ENCODE results near the gene TMEM266. TPM values are rescaled to one million over a fixed set of nuclear protein-coding genes. Genes with fewer than 3 reads are reported as not detected.

TMEM266 gene
- total and polyA plus RNA-seq, 10 donors = 0.61 to 1.8 (median 1.4) TPM

- peaks cover 9 to 51% (median 31%) of the 10 kb centered on the region in 6 donors for H3K4me1 ChIP-seq
- no peaks in the 10 kb centered on the region for H3K36me3 ChIP-seq
- intact Hi-C loops (cut with DNase I; ENCODE audit: low total_unique reads) = no loop called here
- no peaks in the 10 kb centered on the region for H3K9me3 ChIP-seq
- H3K4me3 ChIP-seq = no peak overlapping the region
- WGBS, 5 donors = 33 to 66% (median 50%) methylated on average over 3 of the region's 3 CpGs
- TF ChIP-seq CTCF (IDR thresholded peaks at IDR 0.05 in 8 of 11, conservative IDR thresholded peaks at IDR 0.05 in 3 of 11) = no peak
- no peak for TF ChIP-seq POLR2AphosphoS5 (IDR thresholded peaks at IDR 0.05)
- no peak for TF ChIP-seq POLR2A (IDR thresholded peaks at IDR 0.05)
- no peak for DNase-seq
- H3K27ac ChIP-seq = no peak overlapping the region
- peaks cover 0 to 36% (median 4%) of the 10 kb centered on the region in 7 donors for H3K27me3 ChIP-seq (replicated peaks in 1 of 7)
Observed at GRCh38 chr15:76062286-76062685, 2.5 kb downstream of the TMEM266 start.

DNA sequence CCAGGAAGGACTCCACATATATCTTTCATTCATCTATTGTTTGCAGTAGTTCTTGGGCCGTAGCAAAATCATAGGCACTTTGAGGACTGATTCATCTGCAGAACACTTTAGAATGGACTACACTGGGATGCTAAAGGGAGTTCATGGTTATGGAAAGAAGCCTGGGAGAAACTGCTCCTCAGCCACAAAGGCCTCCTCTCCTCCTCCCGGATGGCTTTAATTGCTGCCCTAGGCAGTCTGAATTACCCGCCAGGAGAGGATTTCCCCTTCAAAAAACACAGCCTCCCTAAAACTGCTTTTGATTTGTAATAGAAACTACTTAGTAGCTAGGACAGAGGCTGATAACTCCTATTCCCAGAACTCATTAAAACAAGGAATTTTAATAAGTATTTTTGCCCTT, 4.6 kb downstream of the TMEM266 start:
- Histone ChIP-seq H3K27ac (no peak overlapping the region), H3K4me3 (no peak overlapping the region), H3K36me3 (no peaks in the 10 kb centered on the region), H3K9me3 (no peaks in the 10 kb centered on the region), H3K27me3 (replicated peaks in 1 of 7) (peaks cover 0 to 18% (median 0%) of the 10 kb centered on the region in 7 donors), H3K4me1 (peaks cover 0 to 31% (median 16%) of the 10 kb centered on the region in 6 donors)
- TF ChIP-seq POLR2A (IDR thresholded peaks at IDR 0.05) = no peak
- no peak for TF ChIP-seq CTCF (IDR thresholded peaks at IDR 0.05 in 8 of 11, conservative IDR thresholded peaks at IDR 0.05 in 3 of 11)
- TF ChIP-seq POLR2AphosphoS5 (IDR thresholded peaks at IDR 0.05) = no peak
- 59 to 83% (median 73%) methylated on average over 3 of the region's 3 CpGs for WGBS, 5 donors
- intact Hi-C loops (cut with DNase I; ENCODE audit: low total_unique reads) = no loop called here
- DNase-seq = no peak

GRCh38 chr15:76065245-76065644, 5.5 kb downstream of the TMEM266 start:
- no peak for DNase-seq
- Histone ChIP-seq H3K36me3 (no peaks in the 10 kb centered on the region), H3K4me1 (peaks cover 0 to 25% (median 11%) of the 10 kb centered on the region in 6 donors), H3K27me3 (replicated peaks in 1 of 7) (peaks cover 0 to 11% (median 0%) of the 10 kb centered on the region in 7 donors), H3K4me3 (no peak overlapping the region), H3K9me3 (no peaks in the 10 kb centered on the region), H3K27ac (no peak overlapping the region)
- 16 to 34% (median 21%) methylated on average over 6 of the region's 6 CpGs for WGBS, 5 donors
- TF ChIP-seq POLR2AphosphoS5 (IDR thresholded peaks at IDR 0.05) = no peak
- no peak for TF ChIP-seq CTCF (IDR thresholded peaks at IDR 0.05 in 8 of 11, conservative IDR thresholded peaks at IDR 0.05 in 3 of 11)
- intact Hi-C loops (cut with DNase I; ENCODE audit: low total_unique reads) = no loop called here

DNA sequence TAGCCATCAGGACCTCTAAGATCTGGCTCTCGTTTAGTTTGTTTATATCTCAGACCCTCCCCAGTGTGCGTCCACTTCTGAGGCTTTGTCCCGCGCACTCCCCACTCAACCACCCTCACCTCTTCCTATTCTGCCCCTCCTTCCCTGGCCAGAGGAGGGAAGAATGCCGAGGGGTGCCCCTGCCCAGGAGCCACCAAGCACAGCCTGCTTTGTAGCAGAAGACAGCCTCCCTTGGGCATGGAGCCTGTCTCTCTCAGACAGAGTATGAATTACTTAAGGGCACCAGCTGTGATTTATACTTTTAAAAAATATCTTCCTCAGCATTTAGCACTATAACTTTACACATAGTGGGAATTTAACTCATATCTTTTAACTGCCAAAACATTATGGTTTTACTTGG, 6.0 kb downstream of the TMEM266 start:
- DNase-seq = no peak
- no peak for TF ChIP-seq POLR2AphosphoS5 (IDR thresholded peaks at IDR 0.05)
- no peak for TF ChIP-seq POLR2A (IDR thresholded peaks at IDR 0.05)
- TF ChIP-seq CTCF (IDR thresholded peaks at IDR 0.05 in 8 of 11, conservative IDR thresholded peaks at IDR 0.05 in 3 of 11) = no peak
- WGBS, 5 donors = 63 to 76% (median 68%) methylated on average over 5 of the region's 5 CpGs
- Histone ChIP-seq H3K27me3 (replicated peaks in 1 of 7) (peaks cover 0 to 8% (median 0%) of the 10 kb centered on the region in 7 donors), H3K36me3 (no peaks in the 10 kb centered on the region), H3K4me1 (peaks cover 0 to 19% (median 7%) of the 10 kb centered on the region in 6 donors), H3K9me3 (no peaks in the 10 kb centered on the region), H3K4me3 (no peak overlapping the region), H3K27ac (no peak overlapping the region)
- intact Hi-C loops (cut with DNase I; ENCODE audit: low total_unique reads) = no loop called here

Data from spleen (tissue), 11 donors.